Thymus (tissue), 11 donors: Measurements from ENCODE around the gene ASIC2. TPM values are rescaled to one million over a fixed set of nuclear protein-coding genes. Genes with fewer than 3 reads are reported as not detected.

ENCODE experiments used
- DNase-seq, 9 donors: peaks; one replicate each; pipeline ENCODE4 v3.0.0-alpha.2; 2013; ENCODE audit warnings: low spot score in 9 of 9, low read depth in 6 of 9, missing footprints in 1 of 9
- H3K27ac ChIP-seq, 2 donors: one replicate each; pipeline ENCODE4 v1.5.1; 2013; ENCODE audit warnings: control low read depth in 1 of 2, low read depth in 1 of 2, low read length in 1 of 2, mild to moderate bottlenecking in 1 of 2, moderate library complexity in 1 of 2
- H3K27me3 ChIP-seq, 2 donors: one replicate each; pipeline ENCODE4 v1.5.1; 2013; ENCODE audit warnings: low read length in 1 of 2; ENCODE audit not compliant: control insufficient read depth in 2 of 2, insufficient read depth in 1 of 2
- H3K36me3 ChIP-seq, 2 donors: one replicate each; pipeline ENCODE4 v1.5.1; 2013; ENCODE audit warnings: low read length in 1 of 2, mild to moderate bottlenecking in 1 of 2, moderate library complexity in 1 of 2; ENCODE audit not compliant: control insufficient read depth in 2 of 2, insufficient read depth in 2 of 2
- H3K4me1 ChIP-seq, 2 donors: one replicate each; pipeline ENCODE4 v1.5.1; 2013; ENCODE audit warnings: low read length in 2 of 2; ENCODE audit not compliant: control insufficient read depth in 2 of 2, insufficient read depth in 2 of 2
- H3K4me3 ChIP-seq, 2 donors: one replicate each; pipeline ENCODE4 v1.5.1; 2013; ENCODE audit warnings: low read length in 2 of 2, control low read depth in 1 of 2, mild to moderate bottlenecking in 1 of 2
- H3K9me3 ChIP-seq, 2 donors: one replicate each; pipeline ENCODE4 v1.5.1; 2013; ENCODE audit warnings: low read length in 1 of 2, mild to moderate bottlenecking in 1 of 2; ENCODE audit not compliant: control insufficient read depth in 2 of 2, insufficient read depth in 1 of 2
- WGBS: extraction: QIAGEN DNeasy Blood & Tissue Kit; methylation state at CpG from one replicate; pipeline ENCODE4 v1.1.7; 2013; 5-methylcytosine and 5-hydroxymethylcytosine counted together
- polyA plus RNA-seq: library from polyadenylated mRNA; stranded (reverse); fragments of 200-250 nt; gene quantifications from one replicate; pipeline ENCODE4 v1.2.3, GENCODE V29; 2013
- total RNA-seq: library from RNA; stranded (reverse); fragments of 120-200 nt; gene quantifications from one replicate; pipeline ENCODE4 v1.2.4, GENCODE V29; 2013
- donor health status: healthy.

ASIC2 gene
- total and polyA plus RNA-seq, 2 donors: 0.09 to 0.14 TPM

GRCh38 chr17:33017366-33017765 is 275.7 kb downstream of the ASIC2 start:
- H3K27ac ChIP-seq: no peak overlapping the region
- no peak for DNase-seq
- H3K4me3 ChIP-seq: no peak overlapping the region

GRCh38 chr17:33016920-33017319 is 276.2 kb downstream of the ASIC2 start:
- 83% methylated on average over 6 of the region's 6 CpGs for WGBS
- Histone ChIP-seq H3K27me3 (no peaks in the 10 kb centered on the region), H3K27ac (no peak overlapping the region), H3K4me3 (no peak overlapping the region), H3K4me1 (no peaks in the 10 kb centered on the region), H3K36me3 (no peaks in the 10 kb centered on the region), H3K9me3 (no peaks in the 10 kb centered on the region)
- no peak for DNase-seq

More at GRCh38 chr17:33017366-33017765, 275.7 kb downstream of the ASIC2 start:
- Histone ChIP-seq H3K36me3 (no peaks in the 10 kb centered on the region), H3K9me3 (no peaks in the 10 kb centered on the region), H3K27me3 (no peaks in the 10 kb centered on the region), H3K4me1 (no peaks in the 10 kb centered on the region)
- WGBS: 92% methylated on average over 5 of the region's 5 CpGs

GRCh38 chr17:33015716-33016346 is 277.3 kb downstream of the ASIC2 start:
- Histone ChIP-seq H3K36me3 (no peaks in the 10 kb centered on the region), H3K27me3 (no peaks in the 10 kb centered on the region), H3K27ac (no peak overlapping the region), H3K4me1 (no peaks in the 10 kb centered on the region), H3K9me3 (no peaks in the 10 kb centered on the region), H3K4me3 (no peak overlapping the region)
- 75% methylated on average over 9 of the region's 9 CpGs for WGBS
- DNase-seq: no peak

GRCh38 chr17:33014751-33015150 is 278.3 kb downstream of the ASIC2 start:
- DNase-seq: no peak
- Histone ChIP-seq H3K27ac (no peak overlapping the region), H3K27me3 (no peaks in the 10 kb centered on the region), H3K9me3 (no peaks in the 10 kb centered on the region), H3K4me3 (no peak overlapping the region), H3K4me1 (no peaks in the 10 kb centered on the region), H3K36me3 (no peaks in the 10 kb centered on the region)
- 89% methylated on average over 7 of the region's 7 CpGs for WGBS

- no peaks in the 10 kb centered on the region for H3K27me3 ChIP-seq
- no peak overlapping the region for H3K4me3 ChIP-seq
- H3K9me3 ChIP-seq: no peaks in the 10 kb centered on the region
- no peaks in the 10 kb centered on the region for H3K4me1 ChIP-seq
- 95% methylated on average over 18 of the region's 18 CpGs for WGBS
- no peaks in the 10 kb centered on the region for H3K36me3 ChIP-seq
- H3K27ac ChIP-seq: no peak overlapping the region
- no peak for DNase-seq
Observed at GRCh38 chr17:33013596-33014375, 279.3 kb downstream of the ASIC2 start.

- no peaks in the 10 kb centered on the region for H3K27me3 ChIP-seq
- no peak overlapping the region for H3K4me3 ChIP-seq
- no peaks in the 10 kb centered on the region for H3K9me3 ChIP-seq
- 95% methylated on average over 8 of the region's 8 CpGs for WGBS
- no peak overlapping the region for H3K27ac ChIP-seq
- no peak for DNase-seq
- no peaks in the 10 kb centered on the region for H3K36me3 ChIP-seq
- no peaks in the 10 kb centered on the region for H3K4me1 ChIP-seq
Observed at GRCh38 chr17:33012522-33013033, 280.5 kb downstream of the ASIC2 start.

GRCh38 chr17:33009636-33010035 is 283.5 kb downstream of the ASIC2 start:
- H3K27ac ChIP-seq: no peak overlapping the region

GRCh38 chr17:33007186-33007585 is 285.9 kb downstream of the ASIC2 start:
- Histone ChIP-seq H3K9me3 (no peaks in the 10 kb centered on the region), H3K27me3 (no peaks in the 10 kb centered on the region), H3K4me3 (no peak overlapping the region), H3K4me1 (no peaks in the 10 kb centered on the region), H3K27ac (no peak overlapping the region), H3K36me3 (no peaks in the 10 kb centered on the region)
- 93% methylated on average over 7 of the region's 7 CpGs for WGBS
- DNase-seq: no peak

More at GRCh38 chr17:33009636-33010035, 283.5 kb downstream of the ASIC2 start:
- DNase-seq: no peak
- H3K4me3 ChIP-seq: no peak overlapping the region
- no peaks in the 10 kb centered on the region for H3K4me1 ChIP-seq
- H3K36me3 ChIP-seq: no peaks in the 10 kb centered on the region
- 95% methylated on average over 9 of the region's 9 CpGs for WGBS
- H3K9me3 ChIP-seq: no peaks in the 10 kb centered on the region
- no peaks in the 10 kb centered on the region for H3K27me3 ChIP-seq

GRCh38 chr17:33002246-33002645 is 290.8 kb downstream of the ASIC2 start:
- no peaks in the 10 kb centered on the region for H3K9me3 ChIP-seq
- WGBS: 94% methylated on average over 6 of the region's 6 CpGs

More at GRCh38 chr17:33002246-33002645, 290.8 kb downstream of the ASIC2 start:
- H3K36me3 ChIP-seq: no peaks in the 10 kb centered on the region
- no peak overlapping the region for H3K27ac ChIP-seq
- peaks cover 0 to 5% of the 10 kb centered on the region in 2 donors for H3K27me3 ChIP-seq
- no peak overlapping the region for H3K4me3 ChIP-seq
- no peak for DNase-seq
- no peaks in the 10 kb centered on the region for H3K4me1 ChIP-seq
